ENCODE data around the gene SYNGR3.

The SYNGR3 gene

DNA sequence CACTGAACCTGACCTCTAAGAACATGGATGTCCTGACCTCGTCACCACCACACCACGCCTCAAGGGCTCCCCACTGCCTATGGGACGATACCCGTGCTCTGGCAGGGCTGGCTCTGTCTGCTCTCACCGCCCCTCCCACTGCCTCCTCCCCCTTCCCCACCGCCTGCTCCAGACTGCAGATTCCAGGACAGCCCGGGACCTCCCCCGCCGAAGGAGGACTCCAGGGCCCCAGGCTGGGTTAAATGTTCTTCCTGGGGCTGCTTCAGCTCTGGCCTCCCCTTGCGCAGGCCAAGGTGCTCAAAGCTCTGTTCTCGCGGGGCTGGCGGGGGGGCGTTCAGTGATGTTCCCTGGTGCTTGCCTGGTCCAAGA lies 32.9 kb downstream of the SYNGR3 start:
- peak overlapping the region; percentile 78 to 81 for H3K4me3 Mint-ChIP-seq
- H3K36me3 Mint-ChIP-seq (ENCODE audit: insufficient read depth): peaks cover 3% of the 10 kb centered on the region
- H3K4me1 Mint-ChIP-seq (ENCODE audit: low read depth in 2 of 2): peaks cover 8 to 9% of the 10 kb centered on the region in 2 donors
- no peak overlapping the region for H3K27ac Mint-ChIP-seq
- DNase-seq: no peak
- H3K27me3 Mint-ChIP-seq: peaks cover 19 to 46% of the 10 kb centered on the region in 2 donors
- H3K9me3 Mint-ChIP-seq: no peaks in the 10 kb centered on the region
- peak; percentile 16 for ATAC-seq (replicated peaks)

DNA sequence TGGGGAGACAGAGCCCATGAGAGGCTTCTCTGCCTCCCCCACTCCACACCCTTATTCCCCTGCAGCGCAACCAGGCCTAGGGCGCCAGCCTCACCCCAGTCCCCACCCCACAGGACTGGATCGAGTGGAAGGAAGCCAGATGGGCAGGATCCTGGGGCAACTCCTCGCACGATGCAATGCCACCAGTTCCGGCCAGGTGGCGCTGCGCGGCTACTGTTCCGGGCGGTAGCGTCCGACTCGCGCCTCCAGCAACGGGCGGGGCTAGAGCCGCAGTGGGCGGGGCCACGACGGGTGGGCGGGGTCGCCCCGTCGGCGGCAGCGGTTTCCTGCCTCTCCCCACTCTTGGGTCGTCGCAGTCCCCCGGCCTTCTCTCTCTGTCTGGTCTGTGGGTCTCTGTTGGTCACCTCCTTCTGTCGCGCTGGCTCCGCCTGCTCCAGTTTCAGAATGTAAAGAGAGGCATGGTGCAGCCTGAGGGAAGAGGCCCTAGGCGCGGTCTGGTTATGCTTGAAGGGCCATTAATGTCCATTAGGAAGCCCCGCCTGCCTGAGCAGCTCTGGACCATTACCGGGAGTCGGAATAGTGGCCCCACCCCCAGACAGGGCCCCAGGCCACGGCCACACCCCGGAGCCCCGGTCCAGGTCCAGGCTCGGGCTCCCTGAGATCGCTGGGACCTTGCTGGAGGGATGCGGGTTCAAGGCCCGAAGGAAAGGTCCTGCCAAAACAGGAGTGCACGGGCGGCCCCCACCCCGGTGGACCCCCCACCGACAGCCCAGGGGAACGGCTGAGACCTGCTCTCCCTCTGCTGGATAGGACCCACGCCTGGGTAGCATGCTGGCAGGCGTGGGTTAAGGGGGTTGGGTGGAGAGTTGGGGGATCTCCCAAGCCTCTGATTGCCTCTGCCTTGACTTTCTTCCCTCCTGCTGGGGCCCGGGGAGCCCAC lies 33.6 kb downstream of the SYNGR3 start:
- H3K9me3 Mint-ChIP-seq: no peaks in the 10 kb centered on the region
- H3K27ac Mint-ChIP-seq: no peak overlapping the region
- peaks cover 3% of the 10 kb centered on the region for H3K36me3 Mint-ChIP-seq (ENCODE audit: insufficient read depth)
- H3K4me1 Mint-ChIP-seq (ENCODE audit: low read depth in 2 of 2): peaks cover 9 to 12% of the 10 kb centered on the region in 2 donors
- peak; percentile 93 to 96 (median 96) for DNase-seq
- peak; percentile 83 for ATAC-seq (replicated peaks)
- H3K4me3 Mint-ChIP-seq: peak overlapping the region; percentile 78 to 81
- H3K27me3 Mint-ChIP-seq: peaks cover 19 to 40% of the 10 kb centered on the region in 2 donors

DNA sequence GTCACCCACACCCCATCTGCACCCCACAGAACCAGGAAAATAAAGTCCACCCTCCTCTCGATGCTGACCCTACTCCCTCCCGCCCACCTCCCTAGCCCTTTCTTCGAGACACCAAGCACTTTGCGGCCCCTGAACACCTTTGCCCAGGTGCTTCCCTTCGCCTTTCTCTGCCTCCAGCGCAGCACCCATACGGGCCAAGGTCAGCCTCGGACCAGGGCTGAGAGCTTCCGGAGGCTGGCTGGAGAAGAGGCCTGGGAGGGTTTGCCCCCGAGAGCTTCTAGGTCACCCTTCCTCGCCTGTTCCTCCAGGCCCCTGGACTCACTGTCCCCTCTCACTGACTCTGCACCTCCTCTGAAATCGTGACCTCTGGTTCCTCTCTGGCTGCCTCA lies 34.3 kb downstream of the SYNGR3 start:
- Mint-ChIP-seq H3K4me3 (no peak overlapping the region), H3K4me1 (ENCODE audit: low read depth in 2 of 2) (peaks cover 9 to 12% of the 10 kb centered on the region in 2 donors), H3K27ac (no peak overlapping the region), H3K36me3 (ENCODE audit: insufficient read depth) (peaks cover 3% of the 10 kb centered on the region), H3K27me3 (peaks cover 19 to 33% of the 10 kb centered on the region in 2 donors), H3K9me3 (no peaks in the 10 kb centered on the region)
- ATAC-seq (replicated peaks): no peak
- DNase-seq: no peak

DNA sequence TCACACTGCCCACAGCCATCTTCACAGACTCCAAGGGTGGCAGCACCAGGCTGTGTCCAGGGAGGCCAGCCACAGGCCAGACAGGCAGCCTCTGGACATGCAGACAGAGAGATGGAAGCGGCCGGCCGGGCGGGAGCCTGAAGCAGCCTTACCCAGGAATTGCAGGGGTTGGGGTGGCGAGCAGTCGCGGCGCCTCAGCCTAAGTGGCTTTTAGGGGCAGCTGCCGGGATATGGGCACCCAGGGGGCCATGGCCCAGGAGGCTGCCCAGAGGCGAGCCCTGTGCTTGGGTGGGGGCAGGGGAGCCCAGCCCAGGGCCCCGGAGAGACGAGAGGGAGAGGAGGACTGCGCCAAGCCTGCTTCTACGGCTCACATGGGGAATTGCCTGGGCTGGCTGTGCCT lies 35.5 kb downstream of the SYNGR3 start:
- no peak for ATAC-seq (replicated peaks)

DNA sequence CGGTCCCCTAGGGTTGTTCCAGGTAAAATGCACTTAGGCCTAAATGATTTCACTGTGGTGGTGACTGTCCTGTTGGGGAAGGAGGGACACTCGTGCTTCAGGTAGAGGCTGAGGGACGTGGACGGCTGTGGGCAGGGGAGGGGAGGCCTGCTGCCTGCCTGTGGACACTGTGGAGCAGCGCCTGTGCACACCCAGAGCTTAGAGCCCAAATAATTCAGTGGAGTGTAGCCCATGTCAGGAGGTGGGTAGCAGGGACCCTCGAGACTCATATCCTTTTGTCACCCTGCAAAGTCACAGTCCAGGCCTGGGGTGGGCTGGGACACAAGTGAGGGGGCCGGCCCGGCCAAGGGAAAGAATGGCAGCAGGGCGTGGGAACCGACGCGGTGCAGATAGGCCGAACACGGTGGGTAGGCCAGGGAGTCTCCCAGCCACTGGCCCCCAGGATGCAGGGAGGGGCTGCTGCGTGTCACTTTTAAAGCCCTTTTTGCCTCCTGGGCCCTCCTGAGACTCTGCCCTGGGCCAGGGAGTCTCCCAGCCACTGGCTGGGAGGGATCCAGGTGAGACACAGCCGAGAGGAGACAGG lies 36.2 kb downstream of the SYNGR3 start:
- peak overlapping the region; percentile 59 to 66 for H3K4me3 Mint-ChIP-seq
- no peak overlapping the region for H3K27ac Mint-ChIP-seq

More for the DNA sequence above, 35.5 kb downstream of the SYNGR3 start:
- Mint-ChIP-seq H3K27me3 (peaks cover 19 to 29% of the 10 kb centered on the region in 2 donors), H3K36me3 (ENCODE audit: insufficient read depth) (peaks cover 3% of the 10 kb centered on the region), H3K9me3 (no peaks in the 10 kb centered on the region), H3K27ac (no peak overlapping the region), H3K4me3 (peak overlapping the region; percentile 59 to 66), H3K4me1 (ENCODE audit: low read depth in 2 of 2) (peaks cover 9 to 12% of the 10 kb centered on the region in 2 donors)
- no peak for DNase-seq

DNA sequence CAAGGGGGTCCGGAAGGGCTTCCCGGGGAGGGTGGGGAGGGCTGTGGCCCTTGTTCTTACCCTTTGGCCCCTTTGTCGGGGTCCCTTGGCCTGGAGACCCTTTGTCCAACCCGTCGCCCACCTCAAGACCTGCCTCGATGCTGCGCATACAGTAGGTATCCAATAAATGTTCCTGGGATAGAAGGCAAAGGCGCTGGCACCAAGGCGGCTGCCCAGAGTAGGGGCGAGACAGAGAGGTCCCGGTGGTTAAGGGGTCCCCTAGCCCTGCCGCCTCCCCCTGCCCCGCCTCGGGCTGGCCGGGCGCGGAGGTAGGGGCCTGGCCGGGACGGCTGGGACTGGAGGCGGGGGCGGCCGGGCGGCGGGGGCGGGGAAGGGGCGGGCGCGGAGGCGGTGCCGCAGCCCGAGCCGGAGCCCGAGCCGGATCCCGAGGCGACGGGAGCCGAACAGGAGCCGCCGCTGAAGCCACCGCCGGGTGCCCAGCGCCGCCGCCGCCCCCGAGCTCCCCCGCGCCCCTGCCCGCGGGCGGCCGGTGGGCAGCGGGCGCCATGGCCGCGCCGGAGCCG lies 36.8 kb downstream of the SYNGR3 start, which contains the start of gene NHERF2:
NHERF2 (plus strand) TSS at position 442 of the 563 bp plus-strand sequence; CDS start at position 546, 104 bp downstream.
- Mint-ChIP-seq H3K4me3 (peak within 1 kb of the TSS; percentile 59 to 70), H3K27ac (no peak within 1 kb of the TSS), H3K4me1 (ENCODE audit: low read depth in 2 of 2) (peaks cover 9 to 10% of the 10 kb centered on the region in 2 donors), H3K27me3 (peaks cover 11 to 16% of the 10 kb centered on the region in 2 donors), H3K36me3 (ENCODE audit: insufficient read depth) (no peaks in the 10 kb centered on the region), H3K9me3 (no peaks in the 10 kb centered on the region)
- peak; percentile 19 for ATAC-seq (replicated peaks)
- DNase-seq: no peak

More for the DNA sequence above, 36.2 kb downstream of the SYNGR3 start:
- peaks cover 9 to 10% of the 10 kb centered on the region in 2 donors for H3K4me1 Mint-ChIP-seq (ENCODE audit: low read depth in 2 of 2)
- ATAC-seq (replicated peaks): no peak
- DNase-seq: no peak
- H3K36me3 Mint-ChIP-seq (ENCODE audit: insufficient read depth): peaks cover 2% of the 10 kb centered on the region
- no peaks in the 10 kb centered on the region for H3K9me3 Mint-ChIP-seq
- H3K27me3 Mint-ChIP-seq: peaks cover 14 to 22% of the 10 kb centered on the region in 2 donors

DNA sequence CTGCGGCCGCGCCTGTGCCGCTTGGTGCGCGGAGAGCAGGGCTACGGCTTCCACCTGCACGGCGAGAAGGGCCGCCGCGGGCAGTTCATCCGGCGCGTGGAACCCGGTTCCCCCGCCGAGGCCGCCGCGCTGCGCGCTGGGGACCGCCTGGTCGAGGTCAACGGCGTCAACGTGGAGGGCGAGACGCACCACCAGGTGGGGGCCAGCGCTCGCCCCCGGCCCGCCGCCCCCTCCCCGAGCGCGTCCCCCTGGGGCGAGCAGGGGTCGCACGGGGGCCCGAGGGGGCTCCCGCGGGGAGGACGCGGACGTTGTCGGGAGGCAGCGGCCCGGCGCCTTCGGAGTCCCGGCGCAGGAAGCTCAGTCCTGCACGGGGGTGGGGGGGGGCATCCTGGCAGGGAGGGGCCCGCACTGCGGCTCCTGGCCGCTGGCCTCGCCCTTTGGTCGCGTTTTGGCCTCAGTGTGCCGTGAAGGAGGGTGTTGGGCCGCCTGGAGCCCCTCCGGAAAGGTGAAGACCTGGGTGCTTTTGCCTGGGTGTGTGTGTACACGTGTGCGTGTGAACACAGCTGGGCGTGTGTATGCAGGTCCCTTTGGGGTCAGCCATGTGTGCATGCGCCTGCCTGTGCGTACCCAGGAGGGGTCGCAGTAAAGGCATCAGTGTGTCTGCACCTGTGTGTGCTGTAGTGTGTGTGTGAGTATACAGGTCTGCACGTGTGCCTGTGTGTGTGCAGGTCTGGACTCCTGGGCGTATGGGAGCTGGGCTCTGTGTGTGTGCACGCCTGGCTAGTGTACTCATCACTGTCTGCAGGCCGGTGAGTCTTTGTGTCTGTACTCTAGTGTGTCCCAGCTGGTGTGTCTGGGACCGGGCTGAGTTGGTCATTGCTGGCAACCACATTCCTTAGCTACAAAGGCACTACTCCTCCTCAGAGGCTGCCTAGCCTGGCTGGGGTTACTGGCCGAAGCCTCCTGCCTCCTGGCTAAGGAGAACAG lies 37.5 kb downstream of the SYNGR3 start:
- Mint-ChIP-seq H3K4me1 (ENCODE audit: low read depth in 2 of 2) (peaks cover 9 to 10% of the 10 kb centered on the region in 2 donors), H3K9me3 (no peaks in the 10 kb centered on the region), H3K36me3 (ENCODE audit: insufficient read depth) (no peaks in the 10 kb centered on the region), H3K27ac (no peak overlapping the region), H3K4me3 (peak overlapping the region; percentile 59 to 70), H3K27me3 (peaks cover 7 to 8% of the 10 kb centered on the region in 2 donors)
- ATAC-seq (replicated peaks): peak; percentile 27
- no peak for DNase-seq

DNA sequence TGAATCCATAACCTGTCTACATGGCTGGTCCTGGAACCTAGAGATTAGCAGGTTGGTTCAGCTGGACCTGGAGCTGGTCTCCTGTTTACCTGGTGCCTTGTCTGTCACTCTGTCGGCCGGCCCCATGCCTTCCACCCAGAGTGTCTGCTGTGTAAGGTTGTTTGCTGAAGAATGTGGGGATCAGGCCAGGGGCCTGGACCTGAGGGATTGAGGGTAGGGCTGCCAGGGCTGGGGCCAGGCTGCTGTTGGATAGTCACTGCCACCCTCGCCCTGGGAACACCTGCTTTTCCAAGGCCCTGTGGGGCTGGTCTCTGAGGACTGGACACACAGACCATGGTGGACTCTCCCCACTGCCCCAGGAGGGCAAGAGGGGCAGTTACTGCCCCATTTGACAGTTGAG lies 38.4 kb downstream of the SYNGR3 start:
- ATAC-seq (replicated peaks) (no peak), DNase-seq (no peak)
- Mint-ChIP-seq H3K9me3 (no peaks in the 10 kb centered on the region), H3K4me3 (peak overlapping the region; percentile 59 to 70), H3K27me3 (peaks cover under 1% of the 10 kb centered on the region in 2 donors), H3K36me3 (ENCODE audit: insufficient read depth) (no peaks in the 10 kb centered on the region), H3K4me1 (ENCODE audit: low read depth in 2 of 2) (peaks cover under 1 to 6% of the 10 kb centered on the region in 2 donors), H3K27ac (no peak overlapping the region)

DNA sequence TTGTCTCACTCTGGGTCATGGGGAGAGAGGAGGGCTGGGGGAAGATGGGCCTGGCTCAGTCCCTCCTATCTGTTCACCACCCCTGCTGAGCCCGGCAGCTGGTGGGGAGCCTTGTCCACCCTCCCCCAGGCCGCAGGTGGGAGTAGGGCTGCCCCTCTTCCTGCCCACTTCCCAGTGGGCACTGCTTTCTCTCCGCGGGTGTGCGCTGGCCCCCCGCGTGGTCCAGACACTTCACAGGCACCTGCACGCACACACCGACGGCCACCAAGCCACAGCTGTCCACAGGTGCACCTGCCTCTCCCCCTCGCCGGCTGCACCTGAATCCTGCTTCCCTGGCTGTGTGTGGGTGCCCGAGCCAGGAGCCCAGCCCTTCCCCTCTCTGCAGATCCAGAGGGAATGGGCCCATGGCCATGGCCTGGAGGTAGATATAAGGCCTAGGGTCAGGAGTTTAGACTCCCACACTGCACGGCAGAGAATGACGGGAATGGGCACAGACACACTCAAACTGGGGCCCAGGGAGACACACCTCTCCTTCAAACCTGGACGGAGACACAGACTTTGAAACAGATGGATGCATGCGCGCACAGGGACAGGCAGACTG lies 39.0 kb downstream of the SYNGR3 start:
- no peaks in the 10 kb centered on the region for H3K9me3 Mint-ChIP-seq
- H3K27me3 Mint-ChIP-seq: no peaks in the 10 kb centered on the region
- no peak overlapping the region for H3K4me3 Mint-ChIP-seq
- no peak for DNase-seq
- H3K36me3 Mint-ChIP-seq (ENCODE audit: insufficient read depth): no peaks in the 10 kb centered on the region
- H3K4me1 Mint-ChIP-seq (ENCODE audit: low read depth in 2 of 2): peaks cover 0 to 6% of the 10 kb centered on the region in 2 donors
- no peak for ATAC-seq (replicated peaks)
- H3K27ac Mint-ChIP-seq: no peak overlapping the region

DNA sequence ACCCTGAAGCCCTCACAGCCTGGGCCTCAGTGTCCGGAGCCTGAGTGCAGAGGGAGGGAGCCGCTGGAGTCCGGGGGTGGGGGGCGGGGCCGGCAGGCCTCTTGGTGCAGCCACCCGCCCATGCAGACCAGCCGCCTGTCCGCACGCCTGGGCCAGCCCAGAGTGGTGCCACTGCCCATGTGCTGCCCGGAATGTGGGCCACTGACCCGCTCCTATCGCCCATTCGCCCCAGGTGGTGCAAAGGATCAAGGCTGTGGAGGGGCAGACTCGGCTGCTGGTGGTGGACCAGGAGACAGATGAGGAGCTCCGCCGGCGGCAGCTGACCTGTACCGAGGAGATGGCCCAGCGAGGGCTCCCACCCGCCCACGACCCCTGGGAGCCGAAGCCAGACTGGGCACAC lies 39.6 kb downstream of the SYNGR3 start:
- Mint-ChIP-seq H3K9me3 (no peaks in the 10 kb centered on the region), H3K4me1 (ENCODE audit: low read depth in 2 of 2) (peaks cover 0 to 4% of the 10 kb centered on the region in 2 donors), H3K4me3 (no peak overlapping the region)

DNA sequence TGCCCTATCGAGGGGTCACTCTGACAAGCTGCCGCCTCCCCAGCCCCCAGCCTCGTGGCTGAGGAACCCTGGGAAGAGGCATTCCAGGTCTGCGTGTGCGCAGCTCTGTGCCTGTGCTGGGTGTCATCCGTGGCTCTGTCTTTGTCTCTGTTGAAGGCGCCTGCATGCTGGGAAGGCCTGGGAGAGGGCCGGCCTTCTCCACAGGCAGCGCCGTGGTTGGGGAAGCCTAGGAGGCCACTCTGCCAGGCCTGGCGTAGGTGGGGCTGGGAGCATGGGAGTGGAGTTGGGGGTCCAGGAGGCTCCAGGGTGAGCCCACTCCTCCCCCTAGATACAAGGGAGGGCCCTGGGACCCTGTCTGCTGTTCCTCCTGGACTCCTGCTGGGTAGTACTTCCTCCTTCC lies 40.3 kb downstream of the SYNGR3 start:
- Mint-ChIP-seq H3K9me3 (no peaks in the 10 kb centered on the region), H3K27ac (no peak overlapping the region), H3K4me3 (no peak overlapping the region), H3K36me3 (ENCODE audit: insufficient read depth) (no peaks in the 10 kb centered on the region), H3K27me3 (no peaks in the 10 kb centered on the region), H3K4me1 (ENCODE audit: low read depth in 2 of 2) (peaks cover 0 to 4% of the 10 kb centered on the region in 2 donors)
- ATAC-seq (replicated peaks) (no peak), DNase-seq (no peak)

More for the DNA sequence above, 39.6 kb downstream of the SYNGR3 start:
- Mint-ChIP-seq H3K27me3 (no peaks in the 10 kb centered on the region), H3K27ac (no peak overlapping the region), H3K36me3 (ENCODE audit: insufficient read depth) (no peaks in the 10 kb centered on the region)
- no peak for DNase-seq
- no peak for ATAC-seq (replicated peaks)

DNA sequence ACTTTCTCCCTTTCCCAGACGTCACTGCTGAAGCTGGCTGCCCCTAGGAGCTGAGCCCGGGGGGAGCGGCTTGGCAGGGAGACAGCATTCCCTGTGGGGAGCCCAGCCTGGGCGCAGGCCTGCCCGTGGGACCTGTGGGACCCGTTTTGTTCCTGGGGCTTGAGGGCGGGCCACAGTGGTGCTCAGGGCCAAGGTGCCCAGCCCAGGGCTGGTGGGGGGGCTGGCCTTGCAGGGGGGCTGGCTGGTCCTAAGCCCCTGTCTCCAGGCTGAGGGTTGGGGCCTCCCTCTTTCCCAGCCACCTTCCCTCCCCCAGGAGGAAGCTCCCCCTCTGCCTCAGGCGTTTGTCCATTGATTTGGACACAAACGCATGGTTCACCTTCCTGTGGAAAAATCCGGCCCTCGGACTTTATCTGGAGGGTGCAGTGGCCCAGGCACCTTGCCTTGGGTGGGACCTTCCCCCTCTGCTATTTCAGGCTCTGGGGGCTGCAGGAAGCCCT lies 41.4 kb downstream of the SYNGR3 start:
- no peak overlapping the region for H3K4me3 Mint-ChIP-seq
- ATAC-seq (replicated peaks) (no peak), DNase-seq (no peak)
- no peaks in the 10 kb centered on the region for H3K36me3 Mint-ChIP-seq (ENCODE audit: insufficient read depth)
- no peak overlapping the region for H3K27ac Mint-ChIP-seq
- H3K4me1 Mint-ChIP-seq (ENCODE audit: low read depth in 2 of 2): peaks cover 0 to 4% of the 10 kb centered on the region in 2 donors
- H3K9me3 Mint-ChIP-seq: no peaks in the 10 kb centered on the region
- H3K27me3 Mint-ChIP-seq: no peaks in the 10 kb centered on the region

Data from effector memory CD8-positive, alpha-beta T cell (primary cell).